Astrocyte (in vitro differentiated cells and primary cell): Measurements from ENCODE around the gene CERK. TPM values are rescaled to one million over a fixed set of nuclear protein-coding genes. Genes with fewer than 3 reads are reported as not detected.

Experiments used
- DNase-seq: peaks from one replicate; pipeline ENCODE4 v3.0.0-alpha.2; 2010; ENCODE audit warnings: low read depth
- FAIRE-seq: peaks from 2 replicates; lab custom pipeline; 2011; peaks lifted over from hg19 to GRCh38; lab: Jason Lieb, UNC
- H2AFZ ChIP-seq: 2 replicates; pipeline ENCODE4 v1.6.0; 2012; ENCODE audit warnings: low read depth, low read length, inconsistent platforms
- H3K27ac ChIP-seq: 2 replicates; pipeline ENCODE4 v1.5.1; 2011; ENCODE audit warnings: low read depth, low read length, inconsistent platforms
- H3K27me3 ChIP-seq: 2 replicates; pipeline ENCODE4 v1.6.0; 2011; ENCODE audit warnings: low read length, inconsistent platforms; ENCODE audit not compliant: insufficient read depth
- H3K36me3 ChIP-seq: 2 replicates; pipeline ENCODE4 v1.5.1; 2011; ENCODE audit warnings: low read length, inconsistent platforms; ENCODE audit not compliant: insufficient read depth
- H3K4me1 ChIP-seq: 2 replicates; pipeline ENCODE4 v1.5.1; 2011; ENCODE audit warnings: low read length, inconsistent platforms; ENCODE audit not compliant: insufficient read depth
- H3K4me2 ChIP-seq: 2 replicates; pipeline ENCODE4 v1.6.0; 2012; ENCODE audit warnings: low read length, inconsistent platforms
- H3K4me3 ChIP-seq: 2 replicates; pipeline ENCODE4 v1.5.1; 2011; ENCODE audit warnings: low read depth, mild to moderate bottlenecking, low read length, inconsistent platforms; ENCODE audit not compliant: insufficient read depth
- H3K79me2 ChIP-seq: 2 replicates; pipeline ENCODE4 v1.6.0; 2012; ENCODE audit warnings: mild to moderate bottlenecking, low read length, inconsistent platforms; ENCODE audit not compliant: insufficient read depth
- H3K9ac ChIP-seq: 2 replicates; pipeline ENCODE4 v1.6.0; 2012; ENCODE audit warnings: mild to moderate bottlenecking, low read length, inconsistent platforms
- H3K9me3 ChIP-seq: 2 replicates; pipeline ENCODE4 v1.5.1; 2012; ENCODE audit warnings: low read depth, mild to moderate bottlenecking, low read length, inconsistent platforms; ENCODE audit not compliant: insufficient read depth
- H4K20me1 ChIP-seq: 2 replicates; pipeline ENCODE4 v1.6.0; 2012; ENCODE audit warnings: low read length, inconsistent platforms; ENCODE audit not compliant: insufficient read depth
- H3K27ac Mint-ChIP-seq: one replicate; pipeline ENCODE4 v1.8.0; 2021; ENCODE audit warnings: mild to moderate bottlenecking, mixed read lengths; ENCODE audit not compliant: unreplicated experiment
- H3K27me3 Mint-ChIP-seq: one replicate; pipeline ENCODE4 v1.8.0; 2021; ENCODE audit warnings: low read depth, mixed read lengths; ENCODE audit not compliant: unreplicated experiment
- H3K36me3 Mint-ChIP-seq: one replicate; pipeline ENCODE4 v1.8.0; 2021; ENCODE audit warnings: low read depth, mixed read lengths; ENCODE audit not compliant: unreplicated experiment
- H3K4me1 Mint-ChIP-seq: one replicate; pipeline ENCODE4 v1.8.0; 2021; ENCODE audit warnings: low read depth, mixed read lengths; ENCODE audit not compliant: unreplicated experiment
- H3K4me3 Mint-ChIP-seq: one replicate; pipeline ENCODE4 v1.8.0; 2021; ENCODE audit warnings: mild to moderate bottlenecking, moderate library complexity, mixed read lengths; ENCODE audit not compliant: unreplicated experiment
- H3K9me3 Mint-ChIP-seq: one replicate; pipeline ENCODE4 v1.8.0; 2021; ENCODE audit warnings: mild to moderate bottlenecking, mixed read lengths; ENCODE audit not compliant: unreplicated experiment
- CTCF ChIP-seq: IDR thresholded peaks from 2 replicates; pipeline ENCODE4 v1.5.1; 2011; ENCODE audit warnings: low read depth, mild to moderate bottlenecking, inconsistent platforms, low read length, moderate library complexity; ENCODE audit not compliant: insufficient read depth
- EZH2 ChIP-seq: IDR thresholded peaks from 2 replicates; pipeline ENCODE4 v1.6.1; 2012; ENCODE audit warnings: mild to moderate bottlenecking, low read length, inconsistent platforms; ENCODE audit not compliant: insufficient read depth
- total RNA-seq: library from RNA; stranded (reverse); gene quantifications from 2 replicates; pipeline ENCODE4 v1.2.1, GENCODE V29; 2021

Gene CERK
- total RNA-seq, 1 donor from 2014 or later = 23.2 TPM

DNA sequence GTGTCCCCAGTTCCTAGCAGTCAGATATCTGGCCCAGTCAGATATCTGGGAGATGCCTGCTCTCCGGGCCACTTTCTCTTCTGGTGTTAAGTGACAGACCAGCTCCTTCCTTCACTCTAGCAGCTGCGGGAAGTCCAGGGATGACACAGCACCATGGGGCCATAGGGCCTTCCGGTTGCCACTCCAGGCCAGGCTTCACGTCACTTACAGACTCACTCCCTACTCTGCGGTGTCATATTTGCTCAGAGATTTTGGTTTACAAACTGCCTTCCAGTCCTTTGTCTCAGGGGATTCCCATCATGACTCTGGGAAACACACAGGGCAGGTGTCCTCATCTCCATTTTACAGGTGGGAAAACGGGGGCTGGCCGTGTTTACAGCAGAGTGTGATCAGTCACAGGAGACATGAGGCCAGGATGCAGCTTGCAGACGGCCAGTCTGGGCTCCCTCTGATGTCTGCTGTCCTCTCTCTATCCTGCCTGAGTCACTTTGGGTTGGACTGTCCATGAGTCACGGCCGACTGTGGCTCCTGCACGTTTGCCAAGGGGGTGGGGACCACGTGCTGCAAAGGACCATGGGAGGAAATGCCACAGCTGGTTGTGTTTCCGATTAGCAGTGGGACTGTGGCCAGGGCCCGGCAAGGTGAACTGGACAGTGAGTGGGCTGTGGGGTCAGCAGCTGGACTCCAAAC lies 16.2 kb upstream of the CERK start:
- H3K27ac Mint-ChIP-seq = peak overlapping the region; percentile 97
- H3K4me3 ChIP-seq = no peak overlapping the region

GRCh38 chr22:46753761-46754109 lies 15.7 kb upstream of the CERK start:
- Histone ChIP-seq H3K9ac (peak overlapping the region; percentile 76), H3K9me3 (peaks cover 5% of the 10 kb centered on the region), H4K20me1 (no peaks in the 10 kb centered on the region), H3K4me2 (peak overlapping the region; percentile 83), H3K79me2 (no peaks in the 10 kb centered on the region), H3K27ac (peak overlapping the region; percentile 96), H3K4me1 (peaks cover 36% of the 10 kb centered on the region), H3K36me3 (no peaks in the 10 kb centered on the region), H3K4me3 (no peak overlapping the region), H3K27me3 (no peaks in the 10 kb centered on the region), H2AFZ (peak overlapping the region; percentile 53)
- no peak for TF ChIP-seq EZH2
- no peak for TF ChIP-seq CTCF
- Mint-ChIP-seq H3K36me3 (peaks cover 13% of the 10 kb centered on the region), H3K27ac (peak overlapping the region; percentile 97), H3K4me1 (peaks cover 28% of the 10 kb centered on the region), H3K9me3 (peaks cover 12% of the 10 kb centered on the region), H3K27me3 (peaks cover 4% of the 10 kb centered on the region), H3K4me3 (no peak overlapping the region)
- FAIRE-seq = no peak
- no peak for DNase-seq

More for the DNA sequence above, 16.2 kb upstream of the CERK start:
- peaks cover 2% of the 10 kb centered on the region for H3K27me3 Mint-ChIP-seq
- Histone ChIP-seq H3K27me3 (no peaks in the 10 kb centered on the region), H3K4me2 (peak overlapping the region; percentile 83), H3K4me1 (peaks cover 30% of the 10 kb centered on the region), H2AFZ (peak overlapping the region; percentile 53), H3K9ac (peak overlapping the region; percentile 76), H3K79me2 (no peaks in the 10 kb centered on the region), H3K27ac (peak overlapping the region; percentile 96), H3K9me3 (peaks cover 5% of the 10 kb centered on the region), H4K20me1 (no peaks in the 10 kb centered on the region), H3K36me3 (no peaks in the 10 kb centered on the region)
- H3K9me3 Mint-ChIP-seq = peaks cover 12% of the 10 kb centered on the region
- H3K4me3 Mint-ChIP-seq = peak overlapping the region; percentile 28
- peaks cover 25% of the 10 kb centered on the region for H3K4me1 Mint-ChIP-seq
- no peak for TF ChIP-seq CTCF
- no peak for TF ChIP-seq EZH2
- DNase-seq (peak; percentile 97), FAIRE-seq (peak; percentile 97)
- H3K36me3 Mint-ChIP-seq = peaks cover 13% of the 10 kb centered on the region

DNA sequence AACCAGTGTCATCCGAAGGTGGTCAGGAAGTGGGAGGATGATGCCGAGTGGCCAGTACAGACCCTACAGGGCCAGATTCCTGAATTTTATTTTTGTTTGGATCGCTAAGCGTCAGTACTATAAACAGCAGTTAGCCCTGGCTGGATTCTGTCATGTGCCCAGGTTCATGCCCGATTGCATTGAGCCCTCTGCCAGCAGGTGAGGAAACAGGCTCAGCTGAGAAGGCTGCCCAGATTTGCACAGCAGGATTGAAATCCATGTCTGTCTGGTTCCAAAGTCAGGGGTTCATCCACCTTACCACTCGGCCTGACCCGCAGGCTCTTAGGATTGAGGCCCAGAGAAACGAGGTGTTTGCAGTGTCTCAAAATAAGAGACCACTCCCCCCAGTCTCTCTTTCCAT lies 15.3 kb upstream of the CERK start:
- FAIRE-seq = no peak
- DNase-seq = no peak
- Mint-ChIP-seq H3K27ac (peak overlapping the region; percentile 97), H3K36me3 (peaks cover 9% of the 10 kb centered on the region), H3K4me1 (peaks cover 28% of the 10 kb centered on the region), H3K9me3 (peaks cover 12% of the 10 kb centered on the region), H3K27me3 (peaks cover 4% of the 10 kb centered on the region), H3K4me3 (no peak overlapping the region)
- Histone ChIP-seq H3K36me3 (no peaks in the 10 kb centered on the region), H3K9me3 (peaks cover 5% of the 10 kb centered on the region), H3K4me1 (peaks cover 37% of the 10 kb centered on the region), H3K79me2 (no peaks in the 10 kb centered on the region), H3K9ac (peak overlapping the region; percentile 76), H4K20me1 (no peaks in the 10 kb centered on the region), H3K27me3 (no peaks in the 10 kb centered on the region), H3K27ac (peak overlapping the region; percentile 96), H3K4me2 (peak overlapping the region; percentile 83), H2AFZ (peak overlapping the region; percentile 53), H3K4me3 (no peak overlapping the region)
- TF ChIP-seq CTCF (no peak), EZH2 (no peak)
